Right lobe of liver (tissue), 6 donors: ENCODE results near the gene BSND. TPM values are rescaled to one million over a fixed set of nuclear protein-coding genes. Genes with fewer than 3 reads are reported as not detected.
"Not testable (repeated sequence)": the region's sequence is repeated elsewhere in the genome, so short reads cannot be mapped to it uniquely, and the experiment has no call there.

Source experiments
- ATAC-seq, 4 donors: fragments of 200-7000 bp; cut with Tn5 transposase; one replicate each; pipeline ENCODE4 v1.9.1; 2020; ENCODE audit warnings: mild to moderate bottlenecking in 4 of 4, moderate library complexity in 4 of 4
- DNase-seq, 3 donors: peaks; one replicate each; pipeline ENCODE4 v3.0.0-alpha.2; 2020
- H3K27ac ChIP-seq, 3 donors: fragments of 200-600 bp; one replicate each; pipeline ENCODE4 v1.8.0; 2022
- H3K27me3 ChIP-seq, 2 donors: fragments of 200-600 bp; one replicate each; pipeline ENCODE4 v1.8.0; 2022
- H3K36me3 ChIP-seq, 4 donors: fragments of 200-600 bp; sonication (generic) in 1 of 4; one replicate each; pipeline versions ENCODE4 v1.5.1 to v1.8.0; 2017 to 2022; ENCODE audit warnings: control low read depth in 1 of 4
- H3K4me1 ChIP-seq, 4 donors: fragments of 200-600 bp; sonication (generic) in 1 of 4; one replicate each; pipeline versions ENCODE4 v1.5.1 to v1.8.0; 2017 to 2022; ENCODE audit warnings: control low read depth in 1 of 4
- H3K4me3 ChIP-seq, 3 donors: fragments of 200-600 bp; one replicate each; pipeline ENCODE4 v1.8.0; 2022
- H3K9me3 ChIP-seq, 4 donors: fragments of 200-600 bp; sonication (generic) in 1 of 4; one replicate each; pipeline versions ENCODE4 v1.5.1 to v1.8.0; 2017 to 2022; ENCODE audit warnings: control low read depth in 1 of 4
- CTCF ChIP-seq, 4 donors: fragments of 200-600 bp in 3 of 4; fragments of 450-650 bp in 1 of 4; IDR thresholded peaks; one replicate each; pipeline versions ENCODE4 v1.5.1 to v1.8.0; 2016 to 2022; ENCODE audit warnings: antibody characterized with exemption in 4 of 4, mild to moderate bottlenecking in 2 of 4
- POLR2A ChIP-seq: fragments of 450-650 bp; IDR thresholded peaks from one replicate; pipeline ENCODE4 v1.6.1; 2017; ENCODE audit warnings: antibody characterized with exemption, mild to moderate bottlenecking
- WGBS: methylation state at CpG from one replicate; pipeline ENCODE4 v1.1.6; 2018; ENCODE audit warnings: low coverage, low lambda C conversion rate; ENCODE audit not compliant: insufficient coverage; ENCODE audit errors: missing lambda C conversion rate; 5-methylcytosine and 5-hydroxymethylcytosine counted together
- intact Hi-C, 2 donors: fragments of 100-400 bp; cut with DNase I; formaldehyde crosslinking; loops; one replicate each; pipeline versions ENCODE4 v1.11.2 to v1.14.1; 2022
- total RNA-seq, 6 experiments: library from RNA; depleted of rRNA in 2 of 6; stranded (reverse); fragments of >200 nt in 2 of 6; fragmentation: NEBNext Ultra II Directional in 3 of 6; extraction: Animal tissue kit (Norgen Biotek cat#: 25700) in 3 of 6; gene quantifications; one replicate each; pipeline versions ENCODE4 v1.1.0 to v1.2.4, GENCODE V29; 2016 to 2023
- donor health status: DM: no; HTN: yes; CAD: no.
- donor health status: DM: no; HTN: no; CAD: no.
- donor health status: DM: no; HTN: no; CAD: no.
- donor health status: DM: no; HTN: yes; CAD: no.
- donor health status: DM: no; HTN: yes; CAD: no.

BSND gene
- total RNA-seq, 6 experiments from 2014 or later, result not detected

- DNase-seq (no peak), ATAC-seq (no peak)
- Histone ChIP-seq H3K4me1 (no peaks in the 10 kb centered on the region), H3K4me3 (no peak overlapping the region), H3K27ac (no peak overlapping the region), H3K27me3 (no peaks in the 10 kb centered on the region), H3K9me3 (no peaks in the 10 kb centered on the region), H3K36me3 (no peaks in the 10 kb centered on the region)
- 68% methylated on average over 4 of the region's 4 CpGs for WGBS
- TF ChIP-seq CTCF (IDR thresholded peaks at IDR 0.05), result no peak
- intact Hi-C loops, result no loop called here
Measured at GRCh38 chr1:54956726-54957125, 42.0 kb upstream of the BSND start.

GRCh38 chr1:54959241-54959640 lies 39.5 kb upstream of the BSND start:
- H3K27me3 ChIP-seq, result no peaks in the 10 kb centered on the region
- WGBS, result 33% methylated on average over 3 of the region's 3 CpGs
- no peak for TF ChIP-seq POLR2A
- no peak for TF ChIP-seq CTCF (IDR thresholded peaks at IDR 0.05)
- intact Hi-C loops, result no loop called here
- ATAC-seq (no peak), DNase-seq (no peak)
- no peaks in the 10 kb centered on the region for H3K9me3 ChIP-seq
- H3K27ac ChIP-seq, result no peak overlapping the region
- H3K36me3 ChIP-seq, result no peaks in the 10 kb centered on the region
- no peaks in the 10 kb centered on the region for H3K4me1 ChIP-seq
- no peak overlapping the region for H3K4me3 ChIP-seq

GRCh38 chr1:54962612-54963395 lies 35.9 kb upstream of the BSND start:
- ATAC-seq (no peak), DNase-seq (no peak)
- intact Hi-C loops, result no loop called here
- H3K27ac ChIP-seq, result no peak overlapping the region
- H3K4me1 ChIP-seq, result no peaks in the 10 kb centered on the region
- H3K9me3 ChIP-seq, result no peaks in the 10 kb centered on the region
- H3K27me3 ChIP-seq, result no peaks in the 10 kb centered on the region
- TF ChIP-seq CTCF (IDR thresholded peaks at IDR 0.05), result no peak
- TF ChIP-seq POLR2A, result no peak
- no peak overlapping the region for H3K4me3 ChIP-seq
- H3K36me3 ChIP-seq, result no peaks in the 10 kb centered on the region
- WGBS, result 67% methylated on average over 4 of the region's 4 CpGs

GRCh38 chr1:54963829-54964228 lies 34.9 kb upstream of the BSND start:
- WGBS, result 91% methylated on average over 5 of the region's 5 CpGs
- H3K4me1 ChIP-seq, result not testable (repeated sequence)

GRCh38 chr1:54965624-54966340 lies 33.0 kb upstream of the BSND start:
- ATAC-seq (peak; percentile 62 to 75 (median 68)), DNase-seq (peak in 2 of 3 donors; percentile 52 to 73)

More at GRCh38 chr1:54963829-54964228, 34.9 kb upstream of the BSND start:
- H3K27me3 ChIP-seq, H3K9me3 ChIP-seq, intact Hi-C loops, ATAC-seq, H3K36me3 ChIP-seq, DNase-seq, H3K4me3 ChIP-seq, H3K27ac ChIP-seq: not testable (repeated sequence)

More at GRCh38 chr1:54965624-54966340, 33.0 kb upstream of the BSND start:
- TF ChIP-seq CTCF (IDR thresholded peaks at IDR 0.05), result no peak
- TF ChIP-seq POLR2A, result no peak
- WGBS, result 37% methylated on average over 7 of the region's 7 CpGs
- Histone ChIP-seq H3K36me3 (no peaks in the 10 kb centered on the region), H3K9me3 (no peaks in the 10 kb centered on the region), H3K27ac (no peak overlapping the region), H3K27me3 (no peaks in the 10 kb centered on the region), H3K4me1 (no peaks in the 10 kb centered on the region), H3K4me3 (no peak overlapping the region)
- intact Hi-C loops, result no loop called here
